Measurements from ENCODE around the gene GPC5.

- TF ChIP-seq POLR2A (IDR thresholded peaks at IDR 0.05; ENCODE audit: low read depth, low read length), result no peak
- peak; percentile 53 to 55 for TF ChIP-seq CTCF (IDR thresholded peaks at IDR 0.05; ENCODE audit: extremely low read depth in 1 of 2, insufficient read depth in 1 of 2, low read depth in 1 of 2, low read length in 2 of 2)
- TF ChIP-seq GATA2 (IDR thresholded peaks at IDR 0.05; ENCODE audit: insufficient read depth, insufficient read length, low read depth, low read length), result no peak
- no peak for TF ChIP-seq MAX (IDR thresholded peaks at IDR 0.05; ENCODE audit: insufficient read depth, insufficient read length)
Measured at GRCh38 chr13:91406619-91407018, 8.2 kb downstream of the GPC5 start.

Measured in endothelial cell of umbilical vein (primary cell).